GM19023 (cell line): ENCODE results near the gene PRKX.
"Not testable (repeated sequence)": the region's sequence is repeated elsewhere in the genome, so short reads cannot be mapped to it uniquely, and the experiment has no call there.

Source experiments
- ATAC-seq: cut with Tn5 transposase; IDR thresholded peaks from one replicate; pipeline ENCODE4 v1.9.1; 2021; ENCODE audit warnings: mild to moderate bottlenecking, moderate library complexity; ENCODE audit not compliant: unreplicated experiment

PRKX gene

DNA sequence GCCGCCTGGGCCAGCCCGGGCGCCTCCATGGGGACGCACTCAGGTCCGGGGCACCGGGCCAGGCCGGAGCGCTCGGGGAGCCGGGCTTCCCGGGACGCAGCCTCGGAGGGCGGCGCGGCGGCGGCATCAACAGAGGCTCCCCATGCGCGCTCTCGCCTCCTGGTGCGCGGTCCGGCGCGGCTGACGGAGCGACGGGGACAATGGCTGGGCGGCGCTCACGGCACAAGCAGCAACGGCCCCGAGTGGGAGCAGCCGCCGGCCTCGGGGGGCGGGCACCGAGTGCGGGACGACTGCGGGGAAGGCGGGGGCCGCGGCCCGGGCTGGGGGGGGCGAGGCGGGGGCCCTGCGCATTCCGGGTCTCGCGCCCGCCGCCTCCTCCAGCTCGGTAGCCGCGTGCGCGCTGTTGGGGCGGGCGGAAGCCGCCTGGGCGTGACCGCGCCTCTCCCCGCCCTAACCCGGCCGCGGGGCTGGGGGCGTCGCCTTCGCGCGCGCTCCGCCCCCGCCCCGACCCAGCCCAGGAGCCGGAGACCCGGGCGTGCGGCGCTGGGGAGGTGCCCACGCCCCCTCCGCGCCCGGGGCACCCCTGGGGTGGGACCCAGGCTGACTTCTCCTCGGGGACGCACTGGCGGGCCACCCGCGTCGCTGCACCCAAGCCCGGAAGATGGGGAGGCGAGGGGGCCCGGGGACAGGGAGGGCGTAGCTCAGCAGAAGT lies at the start of gene PRKX:
PRKX (minus strand) TSS at position 425 of the 712 bp plus-strand sequence; CDS start at position 29, 396 bp downstream.
- peak; percentile 77 for ATAC-seq

DNA sequence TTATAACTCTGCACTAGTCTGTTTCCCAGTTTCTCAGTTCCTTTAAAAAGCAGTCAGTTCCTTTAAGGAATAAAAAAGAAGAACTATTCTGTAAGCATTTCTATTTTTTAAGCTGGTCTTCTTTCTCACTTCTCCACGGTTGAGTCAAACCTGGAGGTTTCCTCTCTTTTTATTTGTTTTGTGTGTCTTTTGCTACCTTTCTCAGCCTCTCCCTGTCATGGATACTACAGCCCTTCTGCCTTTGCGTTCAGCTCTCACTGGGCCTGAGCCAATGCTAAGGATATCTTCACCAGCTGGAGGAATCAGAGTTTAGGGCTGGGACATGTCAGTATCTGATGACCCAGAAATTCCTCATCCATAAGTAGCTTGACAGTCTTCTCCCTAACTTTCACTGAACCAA lies 49.7 kb upstream of the PRKX start:
- no peak for ATAC-seq

DNA sequence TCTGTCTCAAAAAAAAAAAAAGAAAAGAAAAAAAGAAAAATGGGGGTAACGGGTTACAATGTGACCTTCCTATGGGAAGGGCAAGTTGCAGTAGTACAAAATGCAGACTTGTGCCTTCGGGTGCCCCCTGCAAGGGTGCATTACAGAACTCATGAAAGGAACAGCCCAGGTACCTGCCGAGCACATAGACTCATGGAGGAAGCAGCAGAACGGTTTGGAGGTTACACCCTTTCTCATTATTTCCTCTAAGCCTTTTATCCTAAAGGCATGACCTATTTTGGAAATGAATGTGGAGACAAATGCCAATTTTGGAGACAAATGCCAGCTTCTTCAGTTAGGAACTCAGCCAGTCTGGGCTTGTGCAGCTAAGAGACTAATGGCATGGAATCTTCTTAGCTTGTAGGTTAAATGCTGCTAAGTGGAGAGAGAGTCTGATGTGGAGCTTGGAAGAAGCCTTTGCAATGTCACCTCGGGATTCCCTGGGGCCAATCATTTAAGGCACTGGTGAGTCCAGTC lies 44.1 kb upstream of the PRKX start:
- no peak for ATAC-seq

DNA sequence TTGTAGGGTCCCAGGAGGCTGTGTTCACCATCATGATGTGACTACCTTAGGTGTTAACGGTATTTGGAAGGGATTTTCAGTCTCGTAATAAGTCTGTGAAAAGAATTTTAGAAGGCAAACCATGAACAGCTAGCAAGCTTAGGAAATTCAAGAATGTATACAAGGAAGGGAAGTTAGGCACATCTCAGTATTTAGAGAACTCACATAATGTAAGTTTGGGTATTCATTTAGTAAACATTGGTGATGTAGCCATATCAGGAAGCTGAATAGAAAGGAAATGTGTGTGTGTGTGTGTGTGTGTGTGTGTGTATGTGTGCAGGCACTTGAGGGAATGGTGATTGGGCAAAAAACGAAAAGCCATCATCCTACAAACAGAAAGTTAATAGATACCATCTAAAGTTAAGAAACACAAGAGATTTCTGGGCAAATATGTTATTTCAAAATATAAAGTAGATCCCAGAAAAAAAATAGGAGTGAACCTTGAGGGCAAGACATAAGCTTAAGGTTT lies 34.7 kb upstream of the PRKX start:
- ATAC-seq, result no peak

DNA sequence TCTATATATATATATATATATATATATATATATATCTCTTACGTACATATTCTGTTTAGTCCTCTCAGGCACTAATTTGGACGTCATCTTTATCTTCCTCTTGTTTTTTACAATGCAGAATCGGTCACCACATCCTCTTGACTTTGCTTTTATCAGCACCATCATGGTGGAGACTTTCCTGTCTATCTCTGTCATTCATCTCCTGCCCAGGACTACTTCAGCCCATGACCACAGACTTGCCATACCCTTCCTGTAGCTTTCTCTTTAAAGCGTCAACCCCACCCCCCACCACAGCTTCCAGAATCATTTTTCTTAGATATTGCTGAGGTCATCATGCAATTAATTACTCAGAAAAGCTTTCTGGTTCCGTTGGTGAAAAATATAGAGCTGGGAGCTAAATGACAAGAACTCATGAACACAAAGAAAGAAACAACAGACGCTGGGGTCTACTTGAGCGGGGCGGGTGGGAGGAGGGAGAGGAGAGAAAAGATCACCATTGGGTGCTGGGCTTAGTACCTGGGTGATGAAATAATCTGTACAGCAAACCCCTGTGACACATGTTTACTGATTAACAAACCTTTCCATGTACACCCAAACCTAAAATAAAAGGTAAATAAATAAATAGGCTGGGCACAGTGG lies 30.5 kb upstream of the PRKX start:
- no peak for ATAC-seq

DNA sequence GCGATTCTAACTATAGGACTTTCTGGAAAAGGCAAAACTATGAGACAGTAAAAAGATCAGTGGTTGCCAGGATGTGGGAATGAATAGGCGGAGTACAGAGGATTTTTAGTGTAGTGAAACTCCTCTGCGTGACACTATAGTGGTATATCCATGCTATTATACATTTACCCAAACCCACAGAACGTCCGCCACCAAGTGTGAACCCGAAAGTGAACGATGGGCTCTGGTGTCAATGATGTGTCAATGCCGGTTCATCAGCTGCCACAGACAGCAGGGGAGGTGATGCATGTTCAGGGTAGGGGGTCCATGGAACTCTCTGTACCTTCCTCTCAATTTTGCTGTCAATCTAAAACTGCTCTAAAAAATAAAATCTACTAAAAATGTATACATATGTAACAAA lies 27.5 kb upstream of the PRKX start:
- not testable (repeated sequence) for ATAC-seq

DNA sequence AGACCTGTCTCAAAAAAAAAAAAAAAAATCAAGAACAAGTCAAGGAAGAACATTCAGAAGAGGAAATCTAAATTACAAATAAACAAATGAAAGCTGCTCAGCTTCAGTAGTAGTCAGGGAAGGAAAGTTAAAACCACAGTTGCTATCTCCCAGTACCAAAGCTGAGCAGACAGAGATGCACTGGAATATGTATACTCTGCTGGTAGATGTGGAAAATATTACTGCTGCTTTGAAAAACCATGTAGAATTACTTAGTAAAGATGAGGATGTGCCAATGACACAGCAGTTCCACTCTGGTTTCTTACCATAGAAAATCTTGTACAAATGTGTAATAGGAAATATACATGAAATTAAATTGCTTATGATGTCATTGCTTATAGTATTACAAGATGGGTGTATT lies 25.1 kb upstream of the PRKX start:
- ATAC-seq, result no peak

DNA sequence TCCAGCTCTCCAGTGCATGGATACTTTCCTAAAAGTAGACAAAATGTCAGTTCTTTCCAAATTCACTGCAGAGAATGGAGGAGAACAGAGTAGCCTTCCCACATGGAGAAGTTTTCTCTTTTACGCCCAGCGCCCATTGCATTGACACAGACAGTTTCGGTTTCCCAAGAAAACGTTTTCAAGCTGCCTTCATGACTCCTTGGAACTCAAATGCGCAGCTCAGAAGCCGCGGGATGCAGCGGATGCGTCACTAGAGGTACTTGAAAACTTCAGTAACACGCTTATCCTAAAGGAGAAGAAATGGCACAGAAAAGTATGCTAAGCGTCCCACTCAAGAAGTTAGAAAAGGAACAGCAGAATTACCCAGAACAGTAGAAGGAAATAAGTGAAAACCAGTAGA lies 23.1 kb upstream of the PRKX start:
- ATAC-seq, result not testable (repeated sequence)

DNA sequence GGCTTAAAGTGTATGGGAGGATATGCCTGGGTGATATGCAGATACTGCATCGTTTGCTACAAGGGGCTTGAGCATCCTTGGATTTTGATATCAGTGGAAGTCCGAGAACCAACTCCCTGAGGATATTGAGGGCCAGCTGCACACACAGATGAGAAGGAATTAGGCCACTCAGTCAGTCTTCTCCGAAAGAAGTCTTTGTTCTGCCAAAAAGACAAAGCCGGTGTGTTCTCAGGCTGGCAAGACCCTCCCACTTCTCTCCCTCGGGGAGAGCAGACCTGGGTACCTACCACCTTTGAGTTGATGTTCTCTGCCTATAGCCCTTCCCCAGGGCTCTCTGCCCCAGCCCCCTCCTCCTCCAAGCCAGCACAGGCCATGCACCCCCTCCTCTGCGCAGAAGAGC lies 22.4 kb upstream of the PRKX start:
- not testable (repeated sequence) for ATAC-seq

DNA sequence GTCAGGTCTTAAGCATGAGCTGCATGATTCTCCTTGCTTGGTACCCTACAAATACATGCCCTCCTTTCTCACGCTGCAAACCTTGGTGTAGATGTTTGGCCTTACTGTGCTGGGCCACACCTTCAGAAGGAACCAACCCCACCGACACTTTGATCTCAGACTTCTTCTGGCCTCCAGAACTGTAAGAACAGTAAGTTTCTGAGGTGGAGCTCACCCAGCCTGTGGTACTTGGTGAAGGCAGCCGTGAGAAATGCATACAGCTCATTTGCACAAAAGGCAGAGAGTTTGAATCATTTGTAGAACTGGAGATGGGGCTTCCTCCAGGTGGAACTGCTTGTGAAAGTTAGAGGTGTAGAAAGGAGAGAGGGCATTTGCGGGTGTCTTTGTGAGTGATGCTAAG lies 21.0 kb upstream of the PRKX start:
- ATAC-seq, result not testable (repeated sequence)

DNA sequence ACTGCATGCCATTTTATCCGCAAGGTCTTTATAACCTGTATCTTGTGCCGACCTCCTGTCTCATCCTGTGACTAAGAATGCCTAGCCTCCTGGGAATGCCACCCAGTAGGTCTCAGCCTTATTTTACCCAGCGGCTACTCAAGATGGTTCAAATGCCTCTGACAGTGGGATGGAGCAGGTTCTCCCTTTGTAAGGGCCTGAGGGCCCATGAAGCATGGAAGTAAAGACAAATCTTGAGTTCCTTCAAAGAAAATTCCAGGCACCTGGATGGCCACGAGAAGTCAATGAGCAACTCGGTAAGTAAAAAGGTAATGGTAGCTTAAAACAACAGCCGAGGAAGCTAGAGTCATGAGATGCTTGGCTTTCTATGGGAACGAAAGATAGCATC lies 19.6 kb upstream of the PRKX start:
- ATAC-seq, result no peak

DNA sequence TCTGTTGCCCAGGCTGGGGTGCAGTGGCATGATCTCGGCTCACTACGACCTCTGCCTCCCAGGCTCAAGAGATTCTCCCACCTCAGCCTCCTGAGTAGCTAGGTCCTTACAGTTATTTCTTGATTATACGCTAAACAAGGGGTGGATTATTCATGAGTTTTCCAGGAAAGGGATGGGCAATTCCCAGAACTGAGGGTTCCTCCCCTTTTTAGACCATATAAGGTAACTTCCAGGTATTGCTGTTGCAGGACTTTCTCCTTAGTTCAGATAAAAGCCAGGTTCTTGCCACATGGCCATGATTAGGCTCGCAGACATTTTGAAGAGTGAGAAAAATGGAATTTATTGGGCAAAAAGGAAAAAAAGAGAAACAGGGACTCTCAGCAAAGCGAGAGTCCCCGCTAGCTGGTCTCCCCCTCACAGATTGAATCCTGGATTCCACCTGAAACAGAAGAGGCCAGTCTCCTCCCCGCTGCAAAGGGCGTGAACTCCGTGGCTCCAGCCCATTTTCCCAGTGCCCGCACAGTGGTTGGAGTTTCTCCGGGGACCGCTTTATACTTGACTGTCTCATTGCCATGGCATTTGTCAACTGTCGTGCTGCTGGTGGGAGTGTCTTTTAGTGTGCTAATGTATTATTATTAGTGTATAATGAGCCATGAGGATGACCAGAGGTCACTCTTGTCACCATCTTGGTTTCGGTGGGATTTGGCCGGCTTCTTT lies 19.0 kb upstream of the PRKX start:
- ATAC-seq, result not testable (repeated sequence)

DNA sequence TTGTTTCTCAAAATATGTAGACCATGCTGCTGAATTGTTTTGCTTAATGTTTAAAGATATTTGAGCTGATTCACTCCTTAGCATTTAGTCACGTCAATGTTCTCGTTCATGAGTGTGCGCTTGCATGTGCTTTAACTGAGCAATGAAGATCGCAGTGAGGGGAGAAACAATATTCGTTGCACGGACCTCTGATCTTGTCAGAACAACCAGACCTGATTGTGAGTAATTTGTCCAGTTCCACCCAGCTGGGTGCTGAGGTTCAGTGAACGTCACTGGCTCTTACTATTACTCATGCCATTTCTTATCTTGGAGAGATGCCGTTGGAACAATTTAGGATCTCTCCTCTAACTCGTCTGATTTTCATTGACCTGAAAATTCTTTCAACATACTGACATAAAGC lies 15.0 kb upstream of the PRKX start:
- no peak for ATAC-seq

DNA sequence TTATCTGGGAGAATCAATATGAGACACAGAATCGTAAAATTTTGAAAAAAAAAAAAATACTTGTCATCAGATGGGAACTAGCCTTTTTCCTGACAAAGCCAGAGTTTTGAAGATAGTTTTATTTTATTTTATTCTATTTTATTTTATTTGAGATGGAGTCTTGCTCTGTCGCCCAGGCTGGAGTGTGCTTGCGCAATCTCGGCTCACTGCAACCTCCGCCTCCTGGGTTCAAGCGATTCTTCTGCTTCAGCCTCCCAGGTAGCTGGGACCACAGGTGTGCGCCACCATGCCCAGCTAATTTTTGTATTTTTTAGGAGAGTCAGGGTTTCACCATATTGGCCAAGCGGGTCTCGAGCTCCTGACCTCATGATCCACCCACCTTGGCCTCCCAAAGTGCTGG lies 10.0 kb upstream of the PRKX start:
- not testable (repeated sequence) for ATAC-seq

DNA sequence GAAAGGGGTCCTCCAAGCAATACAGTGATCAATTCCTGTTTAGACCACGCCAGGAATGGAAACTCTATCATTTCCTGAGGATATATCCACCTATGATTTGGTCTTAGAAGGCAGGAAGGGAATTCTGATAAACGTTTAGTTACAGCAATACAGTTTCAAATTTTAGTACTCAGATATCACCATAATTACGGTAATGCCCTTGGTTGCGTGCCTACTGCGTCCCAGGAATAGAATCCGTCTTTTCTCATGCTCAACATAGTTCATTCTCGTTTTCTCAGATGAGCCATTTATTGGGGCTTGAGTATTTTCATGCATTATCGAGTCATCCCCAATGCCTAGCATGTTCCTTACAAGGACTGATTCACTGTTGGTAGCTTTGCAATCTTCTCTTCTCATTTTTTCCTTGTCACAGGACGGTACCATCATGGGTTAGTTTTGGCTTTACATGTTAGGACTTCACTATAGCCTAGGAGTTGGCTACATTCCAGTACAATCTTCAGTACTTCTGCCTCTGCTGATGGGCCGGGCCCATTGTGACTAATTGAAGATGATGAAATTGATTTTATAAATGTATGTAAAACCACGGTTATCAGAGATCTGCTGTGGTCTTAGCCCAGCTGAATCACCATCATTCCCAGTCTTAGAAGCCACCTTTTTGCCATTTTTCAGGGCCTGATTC lies 4.4 kb upstream of the PRKX start:
- ATAC-seq, result no peak

DNA sequence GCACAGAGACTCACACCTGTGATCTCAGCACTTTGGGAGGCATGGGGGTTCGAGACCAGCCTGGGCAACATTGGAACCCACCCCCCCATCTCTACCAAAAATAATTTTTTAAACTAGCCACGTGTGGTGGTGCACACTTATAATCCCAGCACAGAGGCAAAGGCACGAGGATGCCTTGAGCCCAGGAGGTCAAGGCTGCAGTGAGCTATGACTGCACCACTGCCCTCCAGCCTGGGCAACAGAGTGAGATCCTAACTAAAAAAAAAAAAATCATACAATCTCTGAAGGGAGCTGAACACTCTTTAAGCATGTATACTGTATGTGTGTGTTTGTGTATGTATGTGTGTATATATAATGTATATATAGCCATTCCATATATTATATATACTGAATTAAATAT lies 2.5 kb upstream of the PRKX start:
- ATAC-seq, result no peak

DNA sequence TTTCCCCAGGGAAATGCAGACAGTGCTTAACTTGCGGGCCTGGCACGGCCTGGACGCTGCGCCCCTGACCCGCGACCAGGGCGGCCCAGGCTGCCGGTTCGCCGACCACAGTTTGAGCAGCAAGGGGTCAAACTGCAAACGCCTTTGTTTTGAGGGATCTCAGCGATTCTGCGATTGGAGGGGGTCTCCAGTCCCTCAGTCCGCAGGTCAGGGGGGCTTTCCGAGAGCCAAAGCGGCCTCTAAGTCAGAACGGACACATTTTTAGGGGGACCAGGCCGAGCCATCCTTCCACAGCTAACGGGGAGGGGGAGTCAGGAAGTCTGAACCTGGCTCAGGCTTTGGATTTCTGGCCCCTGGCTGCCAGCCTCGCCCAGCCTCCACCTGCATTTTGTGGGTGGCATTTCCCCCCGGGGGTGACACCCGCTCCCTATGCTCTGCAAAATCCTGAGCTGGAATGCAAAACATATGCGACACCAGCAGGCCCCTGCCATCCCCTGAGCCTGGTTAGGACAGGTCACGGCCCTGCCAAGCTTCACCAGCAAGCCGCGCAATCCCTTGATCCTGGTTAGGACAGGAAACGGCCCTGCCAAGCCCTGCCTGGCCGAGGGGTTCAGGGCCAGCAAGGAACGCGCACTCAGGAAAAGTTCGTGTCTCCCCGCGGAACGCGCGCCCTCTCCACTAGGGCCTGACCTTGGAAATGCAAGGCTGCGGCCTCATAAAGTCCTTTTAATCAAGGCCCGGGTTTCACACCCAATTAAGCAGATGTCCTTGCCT lies 1.4 kb upstream of the PRKX start:
- not testable (repeated sequence) for ATAC-seq

DNA sequence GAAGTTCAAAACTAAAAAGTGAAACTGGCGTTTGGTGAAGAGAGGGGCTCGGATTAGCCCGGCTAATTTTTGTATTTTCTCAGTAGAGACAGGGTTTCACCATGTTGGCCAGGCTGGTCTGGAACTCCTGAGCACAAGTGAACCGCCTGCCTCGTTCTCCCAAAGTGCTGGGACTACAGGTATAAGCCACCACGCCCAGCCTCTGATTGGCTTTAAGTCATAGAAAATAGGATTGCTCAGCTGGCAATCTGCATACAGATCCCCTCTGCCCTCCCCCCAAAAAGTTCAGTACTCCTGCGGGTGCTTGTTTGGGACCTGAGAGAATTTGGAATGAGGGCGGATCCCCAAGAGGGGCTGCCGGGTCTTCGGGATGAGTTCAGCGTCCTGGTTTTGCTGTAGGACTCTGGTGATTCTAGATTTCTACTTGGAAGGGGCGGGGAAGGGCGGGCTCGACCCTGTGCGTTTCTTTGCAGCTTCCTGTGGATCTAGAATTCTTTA lies 537 bp upstream of the PRKX start:
- ATAC-seq, result no peak

DNA sequence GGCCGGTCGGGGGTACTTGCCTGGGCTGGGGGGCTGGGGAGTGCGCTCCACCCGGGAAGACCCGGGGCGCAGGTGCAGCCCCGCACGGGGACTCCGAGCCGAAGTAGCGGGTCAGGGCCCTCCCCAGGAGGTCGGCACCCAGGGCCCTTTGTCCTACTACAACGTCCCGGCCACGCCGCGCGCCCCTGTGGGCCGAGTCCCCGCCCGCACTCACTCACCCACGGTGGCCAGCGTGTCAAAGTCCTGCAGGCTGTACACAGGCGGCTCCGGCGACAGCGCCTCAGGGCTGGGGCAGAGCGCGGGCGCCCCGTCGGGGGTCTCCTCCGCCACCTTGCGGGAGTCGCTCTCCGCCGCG lies 602 bp downstream of the PRKX start:
- peak; percentile 27 for ATAC-seq
